Osteocyte (in vitro differentiated cells): ENCODE results near the gene DDX60. TPM values are rescaled to one million over a fixed set of nuclear protein-coding genes. Genes with fewer than 3 reads are reported as not detected.
"Not testable (repeated sequence)": the region's sequence is repeated elsewhere in the genome, so short reads cannot be mapped to it uniquely, and the experiment has no call there.

Experiments used
- DNase-seq: peaks from one replicate; pipeline ENCODE4 v3.0.0; 2021; ENCODE audit warnings: mixed read lengths; ENCODE audit not compliant: unreplicated experiment; ENCODE audit errors: extremely low spot score
- H3K27ac Mint-ChIP-seq: one replicate; pipeline ENCODE4 v1.8.0; 2021; ENCODE audit warnings: mild to moderate bottlenecking, mixed read lengths; ENCODE audit not compliant: unreplicated experiment
- H3K27me3 Mint-ChIP-seq: one replicate; pipeline ENCODE4 v1.8.0; 2021; ENCODE audit warnings: mixed read lengths; ENCODE audit not compliant: unreplicated experiment
- H3K36me3 Mint-ChIP-seq: one replicate; pipeline ENCODE4 v1.8.0; 2021; ENCODE audit warnings: mixed read lengths; ENCODE audit not compliant: unreplicated experiment
- H3K4me1 Mint-ChIP-seq: one replicate; pipeline ENCODE4 v1.8.0; 2021; ENCODE audit warnings: mixed read lengths; ENCODE audit not compliant: unreplicated experiment
- H3K4me3 Mint-ChIP-seq: one replicate; pipeline ENCODE4 v1.8.0; 2021; ENCODE audit warnings: mild to moderate bottlenecking, moderate library complexity, mixed read lengths; ENCODE audit not compliant: unreplicated experiment
- H3K9me3 Mint-ChIP-seq: one replicate; pipeline ENCODE4 v1.8.0; 2021; ENCODE audit warnings: mixed read lengths; ENCODE audit not compliant: unreplicated experiment
- CTCF ChIP-seq: fragments of 200-600 bp; sonication (generic); IDR thresholded peaks from 2 replicates; pipeline ENCODE4 v1.5.0; 2021; ENCODE audit warnings: antibody characterized with exemption, mild to moderate bottlenecking, moderate library complexity
- total RNA-seq: library from RNA; stranded (reverse); gene quantifications from 2 replicates; pipeline ENCODE4 v1.2.1, GENCODE V29; 2021

The DDX60 gene
- total RNA-seq, 1 donor from 2014 or later, result 15.7 TPM

- peaks cover 26% of the 10 kb centered on the region for H3K36me3 Mint-ChIP-seq
- no peaks in the 10 kb centered on the region for H3K9me3 Mint-ChIP-seq
- DNase-seq, result no peak
- H3K4me3 Mint-ChIP-seq, result no peak overlapping the region
- H3K27ac Mint-ChIP-seq, result no peak overlapping the region
- no peak for TF ChIP-seq CTCF
- no peaks in the 10 kb centered on the region for H3K27me3 Mint-ChIP-seq
- no peaks in the 10 kb centered on the region for H3K4me1 Mint-ChIP-seq
Measured at GRCh38 chr4:168309781-168310180, 8.8 kb downstream of the DDX60 start.

- H3K36me3 Mint-ChIP-seq, result peaks cover 26% of the 10 kb centered on the region
- H3K4me3 Mint-ChIP-seq, result no peak overlapping the region
- no peak for TF ChIP-seq CTCF
- no peak overlapping the region for H3K27ac Mint-ChIP-seq
- no peak for DNase-seq
- H3K4me1 Mint-ChIP-seq, result no peaks in the 10 kb centered on the region
- no peaks in the 10 kb centered on the region for H3K27me3 Mint-ChIP-seq
- no peaks in the 10 kb centered on the region for H3K9me3 Mint-ChIP-seq
Measured at GRCh38 chr4:168308912-168309311, 9.6 kb downstream of the DDX60 start.

- no peaks in the 10 kb centered on the region for H3K4me1 Mint-ChIP-seq
- no peaks in the 10 kb centered on the region for H3K27me3 Mint-ChIP-seq
- H3K9me3 Mint-ChIP-seq, result no peaks in the 10 kb centered on the region
- no peak for DNase-seq
- peaks cover 32% of the 10 kb centered on the region for H3K36me3 Mint-ChIP-seq
- no peak for TF ChIP-seq CTCF
- no peak overlapping the region for H3K4me3 Mint-ChIP-seq
- no peak overlapping the region for H3K27ac Mint-ChIP-seq
Measured at GRCh38 chr4:168306476-168306875, 12.1 kb downstream of the DDX60 start.

GRCh38 chr4:168304744-168305459 lies 13.7 kb downstream of the DDX60 start:
- TF ChIP-seq CTCF, result no peak
- H3K36me3 Mint-ChIP-seq, result peaks cover 28% of the 10 kb centered on the region
- H3K4me3 Mint-ChIP-seq, result no peak overlapping the region
- no peaks in the 10 kb centered on the region for H3K27me3 Mint-ChIP-seq
- no peaks in the 10 kb centered on the region for H3K4me1 Mint-ChIP-seq
- no peak for DNase-seq
- no peak overlapping the region for H3K27ac Mint-ChIP-seq
- H3K9me3 Mint-ChIP-seq, result no peaks in the 10 kb centered on the region

GRCh38 chr4:168303430-168303829 lies 15.1 kb downstream of the DDX60 start:
- not testable (repeated sequence) for H3K9me3 Mint-ChIP-seq, H3K4me3 Mint-ChIP-seq, H3K27ac Mint-ChIP-seq, H3K27me3 Mint-ChIP-seq, DNase-seq, H3K4me1 Mint-ChIP-seq
- H3K36me3 Mint-ChIP-seq, result peaks cover 22% of the 10 kb centered on the region
